Activated gamma-delta T cell treated with Interleukin-2 at 50 U/mL for 16 hours (primary cell): ENCODE results near the gene INTS1.
A peak's percentile ranks its signal among the peaks of the same experiment; 100 is the strongest.
"Not testable (repeated sequence)": the region's sequence is repeated elsewhere in the genome, so short reads cannot be mapped to it uniquely, and the experiment has no call there.

Source experiments
- DNase-seq: peaks from one replicate; pipeline ENCODE4 v3.0.0-alpha.2; 2020

The INTS1 gene

GRCh38 chr7:1531263-1531978 is 27.2 kb upstream of the INTS1 start:
- DNase-seq: peak; percentile 41

- DNase-seq: no peak
These were observed 26.7 kb upstream of the INTS1 start for GRCh38 chr7:1530946-1531262.

GRCh38 chr7:1529383-1530116 is 25.4 kb upstream of the INTS1 start:
- DNase-seq: no peak

- no peak for DNase-seq
These were observed 22.1 kb upstream of the INTS1 start for GRCh38 chr7:1526271-1526754.

- no peak for DNase-seq
These were observed 21.2 kb upstream of the INTS1 start for GRCh38 chr7:1525409-1525808.

- no peak for DNase-seq
These were observed 19.7 kb upstream of the INTS1 start for GRCh38 chr7:1523844-1524243.

GRCh38 chr7:1523208-1523607 is 19.0 kb upstream of the INTS1 start:
- no peak for DNase-seq

- DNase-seq: no peak
These were observed 17.3 kb upstream of the INTS1 start for GRCh38 chr7:1521456-1521855.

- no peak for DNase-seq
These were observed 16.5 kb upstream of the INTS1 start for GRCh38 chr7:1520539-1521234.

- not testable (repeated sequence) for DNase-seq
These were observed 15.2 kb upstream of the INTS1 start for GRCh38 chr7:1519322-1519922.

- DNase-seq: no peak
These were observed 12.5 kb upstream of the INTS1 start for GRCh38 chr7:1516586-1517251.

- DNase-seq: not testable (repeated sequence)
These were observed 11.3 kb upstream of the INTS1 start for GRCh38 chr7:1515509-1515967.

- DNase-seq: no peak
These were observed 10.8 kb upstream of the INTS1 start for GRCh38 chr7:1514995-1515401.

- DNase-seq: no peak
These were observed 10.2 kb upstream of the INTS1 start for GRCh38 chr7:1514407-1514806.

GRCh38 chr7:1513657-1514095 is 9.5 kb upstream of the INTS1 start:
- DNase-seq: no peak

- DNase-seq: peak; percentile 49
These were observed 8.8 kb upstream of the INTS1 start for GRCh38 chr7:1512781-1513656.

GRCh38 chr7:1511444-1512422 is 7.5 kb upstream of the INTS1 start:
- no peak for DNase-seq

GRCh38 chr7:1510780-1511154 is 6.6 kb upstream of the INTS1 start:
- DNase-seq: no peak

- DNase-seq: no peak
These were observed 5.0 kb upstream of the INTS1 start for GRCh38 chr7:1509226-1509625.

GRCh38 chr7:1508277-1508758 is 4.1 kb upstream of the INTS1 start:
- no peak for DNase-seq
